Keratinocyte (primary cell): ENCODE measurements around the gene SKI.

Experiments
- CTCF ChIP-seq, 3 experiments: IDR thresholded peaks in 1 of 3; conservative IDR thresholded peaks in 1 of 3; optimal IDR thresholded peaks in 1 of 3; 2 replicates in 2 of 3; 3 replicates in 1 of 3; pipeline versions ENCODE3 to v1.5.1; 2011; ENCODE audit warnings: low read length in 3 of 3, mild to moderate bottlenecking in 3 of 3, moderate library complexity in 2 of 3, control low read depth in 1 of 3, inconsistent platforms in 1 of 3; ENCODE audit not compliant: insufficient read depth in 2 of 3; ENCODE audit errors: extremely low read depth in 1 of 3
- EZH2 ChIP-seq: IDR thresholded peaks from one replicate; pipeline ENCODE4 v1.6.1; 2012; ENCODE audit warnings: inconsistent platforms, mild to moderate bottlenecking, low read length, moderate library complexity

GRCh38 chr1:2295526-2295925, 67.4 kb downstream of the SKI start:
- TF ChIP-seq CTCF (optimal IDR thresholded peaks at IDR 0.05 in 1 of 3, IDR thresholded peaks at IDR 0.05 in 1 of 3, conservative IDR thresholded peaks at IDR 0.05 in 1 of 3; ENCODE audit: extremely low read depth in 1 of 3, insufficient read depth in 2 of 3, low read length in 3 of 3) = no peak
- TF ChIP-seq EZH2 = no peak
